CD4-positive, alpha-beta T cell (primary cell): ENCODE measurements around the gene RINL. TPM values are rescaled to one million over a fixed set of nuclear protein-coding genes. Genes with fewer than 3 reads are reported as not detected.

Experiments
- ATAC-seq: fragments of 200-7000 bp; cut with Tn5 transposase; one replicate; pipeline ENCODE4 v1.10.0; 2022; ENCODE audit warnings: mild to moderate bottlenecking; ENCODE audit not compliant: poor library complexity
- CTCF ChIA-PET: fragments of 350-600 bp; sonication (Branson Sonifier 250); formaldehyde crosslinking; loops from one replicate; lab custom pipeline; 2021; ENCODE audit warnings: antibody characterized with exemption, inconsistent platforms; lab: Charles Lee
- POLR2A ChIA-PET: fragments of 350-600 bp; sonication (Branson Sonifier 250); formaldehyde crosslinking; loops from one replicate; lab custom pipeline; 2021; ENCODE audit warnings: antibody characterized with exemption, inconsistent platforms; lab: Charles Lee
- DNase-seq, 14 experiments: peaks; one replicate each; pipeline ENCODE4 v3.0.0-alpha.2; 2013 to 2020; ENCODE audit warnings: mixed read lengths in 2 of 14
- H3K27ac ChIP-seq, 2 donors: one replicate each; pipeline versions ENCODE4 v1.5.1 to v1.7.0; 2013; ENCODE audit warnings: low read length in 2 of 2, low read depth in 1 of 2, mild to moderate bottlenecking in 1 of 2
- H3K27me3 ChIP-seq, 2 experiments: 1 replicate in 1 of 2; 2 replicates in 1 of 2; pipeline versions ENCODE4 v1.6.1 to v1.7.0; 2013; ENCODE audit warnings: low read length in 2 of 2, control low read depth in 1 of 2, mild to moderate bottlenecking in 1 of 2, moderate library complexity in 1 of 2; ENCODE audit not compliant: insufficient read depth in 2 of 2, control insufficient read depth in 1 of 2
- H3K36me3 ChIP-seq: one replicate; pipeline ENCODE4 v1.6.1; 2013; ENCODE audit warnings: low read length, control low read depth; ENCODE audit not compliant: insufficient read depth
- H3K4me1 ChIP-seq: one replicate; pipeline ENCODE4 v1.6.1; 2013; ENCODE audit warnings: low read length, control low read depth; ENCODE audit not compliant: insufficient read depth
- H3K4me3 ChIP-seq: one replicate; pipeline ENCODE4 v1.5.1; 2013; ENCODE audit warnings: mild to moderate bottlenecking, low read length, moderate library complexity
- H3K9me3 ChIP-seq, 2 experiments: 1 replicate in 1 of 2; 2 replicates in 1 of 2; pipeline versions ENCODE4 v1.6.1 to v1.7.0; 2013; ENCODE audit warnings: low read length in 2 of 2, mild to moderate bottlenecking in 2 of 2, control low read depth in 1 of 2, moderate library complexity in 1 of 2; ENCODE audit not compliant: control insufficient read depth in 1 of 2, insufficient read depth in 1 of 2
- H3K27ac Mint-ChIP-seq: one replicate; pipeline ENCODE4 v1.8.0; 2020; ENCODE audit warnings: mixed read lengths
- H3K27me3 Mint-ChIP-seq: one replicate; pipeline ENCODE4 v1.8.0; 2021; ENCODE audit warnings: mixed read lengths
- H3K36me3 Mint-ChIP-seq: one replicate; pipeline ENCODE4 v1.8.0; 2021; ENCODE audit warnings: low read depth, mixed read lengths
- H3K4me1 Mint-ChIP-seq: one replicate; pipeline ENCODE4 v1.8.0; 2021; ENCODE audit warnings: low read depth, mixed read lengths
- H3K4me3 Mint-ChIP-seq: one replicate; pipeline ENCODE4 v1.8.0; 2020; ENCODE audit warnings: mild to moderate bottlenecking, mixed read lengths
- H3K9me3 Mint-ChIP-seq: one replicate; pipeline ENCODE4 v1.8.0; 2020; ENCODE audit warnings: mixed read lengths
- intact Hi-C, 2 experiments: fragments of 100-400 bp; cut with DNase I in 1 of 2; cut with micrococcal nuclease in 1 of 2; formaldehyde crosslinking; loops; one replicate each; pipeline versions ENCODE4 v1.15.1 to v1.9.0; 2023 to 2025; cut with DNase I, micrococcal nuclease
- total RNA-seq, 174 experiments: library from RNA in 2 of 174; stranded (reverse) in 2 of 174; gene quantifications; one replicate each; pipeline ENCODE4 v1.2.3 and lab custom pipeline; 2021 to 2026
- TF ChIP-seq, protein P1 (sequence below): fragments of 200-600 bp; IDR thresholded peaks from one replicate; pipeline ENCODE4 v1.8.0; 2022; ENCODE audit warnings: antibody characterized with exemption, mild to moderate bottlenecking

RINL gene
- total RNA-seq, 2 experiments from 2014 or later = 19.5 to 21.3 TPM

DNA sequence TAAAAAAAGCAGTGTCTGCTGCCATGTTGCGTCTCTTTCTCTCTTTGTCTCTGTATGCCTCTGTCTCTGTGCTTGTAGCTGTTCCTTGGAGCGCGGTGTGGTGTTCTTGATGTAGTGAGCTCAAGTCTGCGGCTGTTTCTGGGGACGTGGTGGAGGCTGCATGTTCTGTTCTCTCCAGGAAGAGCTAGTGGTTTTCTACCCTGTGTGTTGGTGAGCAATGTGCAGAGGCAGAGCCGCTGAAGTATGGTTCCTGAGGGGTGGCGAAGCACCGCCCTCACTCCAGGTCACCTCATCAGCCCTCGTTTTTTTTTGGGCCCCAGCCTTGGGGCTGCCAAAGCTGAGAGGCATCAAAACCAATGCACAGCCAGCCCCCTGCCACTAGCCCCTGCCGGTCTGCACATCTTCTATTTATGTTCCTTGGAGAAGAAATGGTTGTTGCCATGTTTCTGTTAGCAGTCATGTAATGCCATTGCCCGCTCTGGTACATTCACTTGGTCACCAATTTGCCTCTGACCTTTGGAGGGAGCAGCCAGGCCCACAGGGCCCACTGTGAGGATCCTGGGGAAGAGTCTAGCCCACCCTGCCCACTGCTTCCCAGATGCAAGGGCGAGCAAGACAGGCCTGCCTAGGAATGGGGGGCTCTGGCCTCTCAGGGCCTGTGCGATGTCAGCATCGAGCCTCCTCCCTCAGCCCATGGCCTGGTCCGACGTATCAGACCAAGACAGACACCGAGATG lies 35.5 kb downstream of the RINL start:
- peak; percentile 81 for ATAC-seq
- Mint-ChIP-seq H3K27ac (peak overlapping the region; percentile 88), H3K36me3 (peaks cover 99% of the 10 kb centered on the region), H3K4me1 (peaks cover 71% of the 10 kb centered on the region), H3K9me3 (no peaks in the 10 kb centered on the region), H3K4me3 (peak overlapping the region; percentile 84), H3K27me3 (peaks cover 5% of the 10 kb centered on the region)
- CTCF ChIA-PET = interaction anchor here (0.9 to 1.5 kb wide), 7 partner anchors 10 to 73 kb away, joined by 3 to 6 read pairs (median 5); partner anchors contain the start of gene ECH1
- Histone ChIP-seq H3K27ac (peak overlapping the region; percentile 31 to 47), H3K4me1 (peaks cover 80% of the 10 kb centered on the region), H3K4me3 (peak overlapping the region; percentile 18), H3K36me3 (peaks cover 99% of the 10 kb centered on the region), H3K9me3 (no peaks in the 10 kb centered on the region), H3K27me3 (no peaks in the 10 kb centered on the region)
- TF ChIP-seq, protein P1, sequence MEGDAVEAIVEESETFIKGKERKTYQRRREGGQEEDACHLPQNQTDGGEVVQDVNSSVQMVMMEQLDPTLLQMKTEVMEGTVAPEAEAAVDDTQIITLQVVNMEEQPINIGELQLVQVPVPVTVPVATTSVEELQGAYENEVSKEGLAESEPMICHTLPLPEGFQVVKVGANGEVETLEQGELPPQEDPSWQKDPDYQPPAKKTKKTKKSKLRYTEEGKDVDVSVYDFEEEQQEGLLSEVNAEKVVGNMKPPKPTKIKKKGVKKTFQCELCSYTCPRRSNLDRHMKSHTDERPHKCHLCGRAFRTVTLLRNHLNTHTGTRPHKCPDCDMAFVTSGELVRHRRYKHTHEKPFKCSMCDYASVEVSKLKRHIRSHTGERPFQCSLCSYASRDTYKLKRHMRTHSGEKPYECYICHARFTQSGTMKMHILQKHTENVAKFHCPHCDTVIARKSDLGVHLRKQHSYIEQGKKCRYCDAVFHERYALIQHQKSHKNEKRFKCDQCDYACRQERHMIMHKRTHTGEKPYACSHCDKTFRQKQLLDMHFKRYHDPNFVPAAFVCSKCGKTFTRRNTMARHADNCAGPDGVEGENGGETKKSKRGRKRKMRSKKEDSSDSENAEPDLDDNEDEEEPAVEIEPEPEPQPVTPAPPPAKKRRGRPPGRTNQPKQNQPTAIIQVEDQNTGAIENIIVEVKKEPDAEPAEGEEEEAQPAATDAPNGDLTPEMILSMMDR = no peak
- POLR2A ChIA-PET = interaction anchor here (0.6 to 3.0 kb wide), 17 partner anchors 9 to 559 kb away, joined by 3 to 35 read pairs (median 5); partner anchors contain the start of genes ACTN4, ECH1, FAM98C and MRPS12
- DNase-seq = peak; percentile 47 to 87 (median 65)
- intact Hi-C loops = loop anchor here (1.0 to 10.0 kb wide), 4 partner anchors 8 to 108 kb away; partner anchors contain the start of genes NFKBIB (in 1 of the 2), RINL (in 1 of the 2) and SIRT2 (in 1 of the 2)

DNA sequence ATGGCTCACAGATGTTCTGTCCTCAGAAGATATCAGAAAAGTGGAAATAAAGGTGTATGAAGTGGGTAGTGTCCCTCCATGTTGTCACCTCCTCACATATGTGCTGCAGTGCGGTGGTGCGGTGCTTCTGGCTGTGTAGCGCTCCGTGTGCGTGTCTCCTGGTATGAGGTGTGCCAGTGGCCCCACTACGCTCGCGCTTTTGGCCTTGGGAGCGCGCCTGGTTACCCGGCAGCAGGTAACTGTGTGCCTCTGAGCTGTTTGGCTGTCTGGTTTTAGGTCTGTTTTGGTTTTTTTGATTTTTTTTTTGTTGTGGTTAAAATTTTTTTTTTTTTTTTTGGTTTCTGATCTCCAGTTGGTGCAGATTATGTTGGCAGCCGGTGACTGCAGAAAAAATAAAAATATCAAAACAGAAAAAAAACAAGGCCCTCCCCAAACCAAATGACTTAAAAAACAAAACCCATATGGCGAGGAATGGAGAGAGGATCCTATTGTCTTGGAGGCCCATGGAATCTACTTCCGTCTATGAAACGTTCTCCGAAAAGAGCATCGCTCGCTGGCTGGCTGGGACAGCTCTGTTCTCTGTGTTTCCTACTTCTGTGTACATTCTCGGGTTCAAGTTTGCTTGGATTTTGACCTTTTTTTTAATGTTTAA lies 36.2 kb downstream of the RINL start:
- Histone ChIP-seq H3K9me3 (no peaks in the 10 kb centered on the region), H3K27me3 (no peaks in the 10 kb centered on the region), H3K4me3 (peak overlapping the region; percentile 18), H3K27ac (peak overlapping the region; percentile 31 to 47), H3K36me3 (peaks cover 99% of the 10 kb centered on the region), H3K4me1 (peaks cover 74% of the 10 kb centered on the region)
- peaks cover 5% of the 10 kb centered on the region for H3K27me3 Mint-ChIP-seq
- intact Hi-C loops = loop anchor here (1.0 to 10.0 kb wide), 4 partner anchors 8 to 107 kb away; partner anchors contain the start of genes NFKBIB (in 1 of the 2), RINL (in 1 of the 2) and SIRT2 (in 1 of the 2)
- H3K4me1 Mint-ChIP-seq = peaks cover 64% of the 10 kb centered on the region
- peaks cover 99% of the 10 kb centered on the region for H3K36me3 Mint-ChIP-seq
- CTCF ChIA-PET = interaction anchor here (0.9 to 1.5 kb wide), 7 partner anchors 10 to 72 kb away, joined by 3 to 6 read pairs (median 5); partner anchors contain the start of gene ECH1
- H3K4me3 Mint-ChIP-seq = peak overlapping the region; percentile 84
- DNase-seq (peak in 13 of 14 experiments; percentile 37 to 90 (median 63)), ATAC-seq (peak; percentile 62)
- H3K9me3 Mint-ChIP-seq = no peaks in the 10 kb centered on the region
- TF ChIP-seq, protein P1 = no peak
- POLR2A ChIA-PET = interaction anchor here (0.6 to 3.0 kb wide), 17 partner anchors 8 to 559 kb away, joined by 3 to 35 read pairs (median 5); partner anchors contain the start of genes ACTN4, ECH1, FAM98C and MRPS12
- H3K27ac Mint-ChIP-seq = peak overlapping the region; percentile 88

DNA sequence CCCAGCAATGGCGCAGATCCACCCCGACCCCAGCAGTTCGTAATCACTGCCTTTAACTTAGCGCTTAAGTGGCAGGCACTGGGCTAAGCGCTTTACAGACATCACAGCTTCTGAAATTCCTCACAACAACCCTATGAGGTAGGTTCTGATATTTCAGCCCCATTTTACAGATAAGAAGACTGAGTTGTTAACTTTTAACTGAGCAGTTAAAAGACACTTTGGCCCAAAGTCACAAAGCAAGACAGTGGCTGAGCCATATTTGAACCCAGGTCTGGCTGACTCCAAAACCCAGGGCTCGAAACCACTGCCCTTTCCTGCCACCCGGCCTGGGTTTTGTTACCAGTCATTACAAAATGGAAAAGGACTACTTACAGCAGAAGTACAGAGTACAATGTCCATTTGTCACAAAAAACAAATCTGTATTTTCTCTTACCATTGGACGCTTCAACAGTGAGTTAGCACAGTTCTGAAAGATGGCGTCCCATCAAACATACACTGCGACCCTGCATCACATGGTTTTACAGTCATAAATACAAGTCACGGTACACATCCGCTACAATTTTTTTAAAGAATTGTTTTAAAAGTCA lies 36.8 kb downstream of the RINL start:
- no peaks in the 10 kb centered on the region for H3K9me3 Mint-ChIP-seq
- Histone ChIP-seq H3K27me3 (no peaks in the 10 kb centered on the region), H3K9me3 (no peaks in the 10 kb centered on the region), H3K4me1 (peaks cover 67% of the 10 kb centered on the region), H3K27ac (peak overlapping the region; percentile 31 to 47), H3K4me3 (peak overlapping the region; percentile 4), H3K36me3 (peaks cover 98% of the 10 kb centered on the region)
- H3K36me3 Mint-ChIP-seq = peaks cover 99% of the 10 kb centered on the region
- DNase-seq = no peak
- H3K27me3 Mint-ChIP-seq = peaks cover 5% of the 10 kb centered on the region
- H3K27ac Mint-ChIP-seq = peak overlapping the region; percentile 88
- no peak for ATAC-seq
- CTCF ChIA-PET = interaction anchor here (1.4 to 1.6 kb wide), 3 partner anchors 16 to 29 kb away, joined by 3 to 6 read pairs (median 4); no protein-coding TSS in a partner anchor
- TF ChIP-seq, protein P1 = no peak
- H3K4me1 Mint-ChIP-seq = peaks cover 61% of the 10 kb centered on the region
- intact Hi-C loops = loop anchor here (5.0 to 10.0 kb wide), 2 partner anchors 36 to 106 kb away; partner anchors contain the start of gene RINL (in 1 of the 2)
- H3K4me3 Mint-ChIP-seq = peak overlapping the region; percentile 84
- POLR2A ChIA-PET = interaction anchor here (1.0 to 3.0 kb wide), 14 partner anchors 8 to 438 kb away, joined by 4 to 35 read pairs (median 8); partner anchors contain the start of genes ECH1, FAM98C, HNRNPL and MRPS12
